Activated gamma-delta T cell treated with Interleukin-2 at 50 U/mL for 16 hours (primary cell): ENCODE measurements around the gene OPRL1.
A peak's percentile ranks its signal among the peaks of the same experiment; 100 is the strongest.

Experiments
- DNase-seq: peaks from one replicate; pipeline ENCODE4 v3.0.0-alpha.2; 2020

OPRL1 gene

GRCh38 chr20:64056889-64057627 is 22.8 kb upstream of the OPRL1 start:
- DNase-seq = no peak

- peak; percentile 79 for DNase-seq
Measured at GRCh38 chr20:64057628-64058498, 22.0 kb upstream of the OPRL1 start.

- no peak for DNase-seq
Measured at GRCh38 chr20:64058536-64058935, 21.3 kb upstream of the OPRL1 start.

GRCh38 chr20:64062276-64062595 is 17.6 kb upstream of the OPRL1 start:
- DNase-seq = no peak

- DNase-seq = peak; percentile 93
Measured at GRCh38 chr20:64062596-64063388, 17.1 kb upstream of the OPRL1 start, which contains the start of gene TCEA2. Gene TCEA2 (plus strand): TSS chr20:64063198. CDS start chr20:64063313, 115 bp downstream.

GRCh38 chr20:64063389-64064144 is 16.3 kb upstream of the OPRL1 start:
- DNase-seq = no peak

- no peak for DNase-seq
Measured at GRCh38 chr20:64064145-64064698, 15.7 kb upstream of the OPRL1 start.

GRCh38 chr20:64065062-64065973 is 14.6 kb upstream of the OPRL1 start:
- no peak for DNase-seq

GRCh38 chr20:64065974-64066343 is 13.9 kb upstream of the OPRL1 start:
- DNase-seq = peak; percentile 41

- no peak for DNase-seq
Measured at GRCh38 chr20:64067005-64067632, 12.8 kb upstream of the OPRL1 start.

GRCh38 chr20:64067733-64068307 is 12.1 kb upstream of the OPRL1 start:
- no peak for DNase-seq

GRCh38 chr20:64068386-64069208 is 11.3 kb upstream of the OPRL1 start:
- no peak for DNase-seq

- no peak for DNase-seq
Measured at GRCh38 chr20:64069209-64069613, 10.7 kb upstream of the OPRL1 start.

GRCh38 chr20:64069614-64070243 is 10.2 kb upstream of the OPRL1 start:
- DNase-seq = no peak

- no peak for DNase-seq
Measured at GRCh38 chr20:64070244-64070993, 9.5 kb upstream of the OPRL1 start.

- no peak for DNase-seq
Measured at GRCh38 chr20:64071341-64072332, 8.2 kb upstream of the OPRL1 start.
